ENCODE results near the gene APLP2. TPM values are rescaled to one million over a fixed set of nuclear protein-coding genes. Genes with fewer than 3 reads are reported as not detected.

The APLP2 gene
- total RNA-seq, 1 experiment from 2014 or later = 345 TPM

DNA sequence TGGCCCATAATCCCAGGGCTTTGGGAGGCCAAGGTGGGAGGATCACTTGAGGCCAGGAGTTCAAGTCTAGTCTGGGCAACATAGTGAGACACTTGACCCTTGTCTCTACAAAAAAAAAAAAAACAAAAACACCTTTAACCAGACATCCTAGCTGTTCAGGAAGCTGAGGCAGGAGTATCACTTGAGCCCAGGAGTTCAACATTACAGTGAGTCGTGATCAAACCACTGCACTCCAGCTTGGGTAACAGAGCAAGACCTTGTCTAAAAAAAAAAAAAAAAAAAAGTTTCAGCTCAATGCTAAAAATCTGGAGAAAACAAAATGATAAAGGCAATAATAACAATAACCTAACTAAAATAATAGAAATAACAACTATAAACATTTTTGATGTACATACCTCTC is 22.6 kb upstream of the APLP2 start (continued):
- TF ChIP-seq ZNF263 (CRISPR knock-in tag; IDR thresholded peaks at IDR 0.05; ENCODE audit: low read depth) (no peak), KAT7 (CRISPR knock-in tag; IDR thresholded peaks at IDR 0.05; ENCODE audit: borderline replicate concordance) (no peak), NR3C1 (CRISPR knock-in tag; conservative IDR thresholded peaks at IDR 0.05; ENCODE audit: low read depth) (no peak)

DNA sequence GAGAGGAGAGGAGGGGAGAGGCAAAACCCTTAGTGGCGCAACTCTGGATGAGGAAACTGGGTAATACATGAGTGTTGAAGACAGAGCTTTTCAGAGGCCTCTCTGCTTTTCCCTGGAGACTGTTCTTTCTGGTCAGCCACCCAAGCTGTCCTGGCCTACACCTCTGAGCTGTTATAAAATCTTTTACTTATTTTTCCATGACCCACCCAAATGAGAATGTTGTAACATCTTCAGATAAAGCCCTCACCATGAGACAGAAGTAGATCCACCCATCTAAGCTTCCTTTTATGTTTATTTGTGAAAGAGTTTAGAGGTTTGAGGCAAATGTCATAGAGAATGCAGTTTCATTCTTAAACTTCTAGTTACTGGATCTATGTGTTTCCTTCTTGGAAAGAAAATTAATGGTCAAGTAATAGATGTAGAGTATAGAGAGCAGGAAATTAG is 20.3 kb upstream of the APLP2 start:
- peaks cover 3% of the 10 kb centered on the region; the same call in 1 of the 2 replicates for H3K36me3 Mint-ChIP-seq
- ATAC-seq = no peak
- CTCF ChIA-PET = no interaction called here

DNA sequence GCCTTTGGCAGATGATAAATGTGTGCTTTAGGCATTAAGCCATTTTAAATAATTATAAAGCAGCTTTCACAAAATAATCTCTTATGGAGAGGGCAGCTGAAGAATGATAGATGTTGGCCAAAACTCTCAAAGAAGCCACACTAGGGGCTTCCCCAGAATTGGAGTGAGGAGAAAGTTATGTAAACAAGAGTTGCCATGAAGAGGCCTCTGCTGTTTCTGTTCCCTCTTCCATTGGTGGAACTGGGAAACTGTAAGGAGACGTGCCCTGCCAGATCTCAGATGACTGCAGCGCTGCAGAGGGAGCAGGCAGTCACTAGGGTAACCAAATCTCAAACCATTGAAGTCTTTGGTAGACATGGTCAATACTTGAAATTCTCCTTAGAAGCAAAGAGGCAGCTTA is 19.4 kb upstream of the APLP2 start:
- ChIA-PET CTCF (no interaction called here), POLR2A (interaction anchor here (0.5 kb wide), 1 partner anchor 102 kb away, joined by 3 read pairs; no protein-coding TSS in a partner anchor)
- Mint-ChIP-seq H3K9me3 (peaks cover 5% of the 10 kb centered on the region; the same call in 1 of the 2 replicates), H3K4me1 (no peaks in the 10 kb centered on the region), H3K27ac (no peak overlapping the region), H3K27me3 (ENCODE audit: low read depth) (no peaks in the 10 kb centered on the region), H3K36me3 (no peaks in the 10 kb centered on the region), H3K4me3 (no peak overlapping the region)
- ATAC-seq (peak; percentile 67; the same call in 1 of the 2 replicates), DNase-seq (ENCODE audit: low spot score) (no peak)
- TF ChIP-seq ZNF219 (CRISPR knock-in tag; IDR thresholded peaks at IDR 0.05; ENCODE audit: borderline replicate concordance) (no peak), ELF4 (CRISPR knock-in tag; IDR thresholded peaks at IDR 0.05; ENCODE audit: low read depth) (no peak), MXD4 (CRISPR knock-in tag; IDR thresholded peaks at IDR 0.05; ENCODE audit: borderline replicate concordance) (no peak)
- TF ChIP-seq, protein P1, sequence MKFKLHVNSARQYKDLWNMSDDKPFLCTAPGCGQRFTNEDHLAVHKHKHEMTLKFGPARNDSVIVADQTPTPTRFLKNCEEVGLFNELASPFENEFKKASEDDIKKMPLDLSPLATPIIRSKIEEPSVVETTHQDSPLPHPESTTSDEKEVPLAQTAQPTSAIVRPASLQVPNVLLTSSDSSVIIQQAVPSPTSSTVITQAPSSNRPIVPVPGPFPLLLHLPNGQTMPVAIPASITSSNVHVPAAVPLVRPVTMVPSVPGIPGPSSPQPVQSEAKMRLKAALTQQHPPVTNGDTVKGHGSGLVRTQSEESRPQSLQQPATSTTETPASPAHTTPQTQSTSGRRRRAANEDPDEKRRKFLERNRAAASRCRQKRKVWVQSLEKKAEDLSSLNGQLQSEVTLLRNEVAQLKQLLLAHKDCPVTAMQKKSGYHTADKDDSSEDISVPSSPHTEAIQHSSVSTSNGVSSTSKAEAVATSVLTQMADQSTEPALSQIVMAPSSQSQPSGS (CRISPR knock-in tag; IDR thresholded peaks at IDR 0.05; ENCODE audit: borderline replicate concordance, low read depth) = no peak
- TF ChIP-seq, protein P2, sequence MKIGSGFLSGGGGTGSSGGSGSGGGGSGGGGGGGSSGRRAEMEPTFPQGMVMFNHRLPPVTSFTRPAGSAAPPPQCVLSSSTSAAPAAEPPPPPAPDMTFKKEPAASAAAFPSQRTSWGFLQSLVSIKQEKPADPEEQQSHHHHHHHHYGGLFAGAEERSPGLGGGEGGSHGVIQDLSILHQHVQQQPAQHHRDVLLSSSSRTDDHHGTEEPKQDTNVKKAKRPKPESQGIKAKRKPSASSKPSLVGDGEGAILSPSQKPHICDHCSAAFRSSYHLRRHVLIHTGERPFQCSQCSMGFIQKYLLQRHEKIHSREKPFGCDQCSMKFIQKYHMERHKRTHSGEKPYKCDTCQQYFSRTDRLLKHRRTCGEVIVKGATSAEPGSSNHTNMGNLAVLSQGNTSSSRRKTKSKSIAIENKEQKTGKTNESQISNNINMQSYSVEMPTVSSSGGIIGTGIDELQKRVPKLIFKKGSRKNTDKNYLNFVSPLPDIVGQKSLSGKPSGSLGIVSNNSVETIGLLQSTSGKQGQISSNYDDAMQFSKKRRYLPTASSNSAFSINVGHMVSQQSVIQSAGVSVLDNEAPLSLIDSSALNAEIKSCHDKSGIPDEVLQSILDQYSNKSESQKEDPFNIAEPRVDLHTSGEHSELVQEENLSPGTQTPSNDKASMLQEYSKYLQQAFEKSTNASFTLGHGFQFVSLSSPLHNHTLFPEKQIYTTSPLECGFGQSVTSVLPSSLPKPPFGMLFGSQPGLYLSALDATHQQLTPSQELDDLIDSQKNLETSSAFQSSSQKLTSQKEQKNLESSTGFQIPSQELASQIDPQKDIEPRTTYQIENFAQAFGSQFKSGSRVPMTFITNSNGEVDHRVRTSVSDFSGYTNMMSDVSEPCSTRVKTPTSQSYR (CRISPR knock-in tag; IDR thresholded peaks at IDR 0.05) = no peak
- TF ChIP-seq, protein P3, sequence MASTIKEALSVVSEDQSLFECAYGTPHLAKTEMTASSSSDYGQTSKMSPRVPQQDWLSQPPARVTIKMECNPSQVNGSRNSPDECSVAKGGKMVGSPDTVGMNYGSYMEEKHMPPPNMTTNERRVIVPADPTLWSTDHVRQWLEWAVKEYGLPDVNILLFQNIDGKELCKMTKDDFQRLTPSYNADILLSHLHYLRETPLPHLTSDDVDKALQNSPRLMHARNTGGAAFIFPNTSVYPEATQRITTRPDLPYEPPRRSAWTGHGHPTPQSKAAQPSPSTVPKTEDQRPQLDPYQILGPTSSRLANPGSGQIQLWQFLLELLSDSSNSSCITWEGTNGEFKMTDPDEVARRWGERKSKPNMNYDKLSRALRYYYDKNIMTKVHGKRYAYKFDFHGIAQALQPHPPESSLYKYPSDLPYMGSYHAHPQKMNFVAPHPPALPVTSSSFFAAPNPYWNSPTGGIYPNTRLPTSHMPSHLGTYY (CRISPR knock-in tag; IDR thresholded peaks at IDR 0.05) = no peak

More for the DNA sequence above, 20.3 kb upstream of the APLP2 start:
- peaks cover 5% of the 10 kb centered on the region for H3K9me3 Mint-ChIP-seq
- no peak for DNase-seq (ENCODE audit: low spot score)
- POLR2A ChIA-PET = interaction anchor here (1.0 kb wide), 1 partner anchor 47 kb away, joined by 4 read pairs; the partner anchor contains the start of gene PRDM10
- H3K27ac Mint-ChIP-seq = no peak overlapping the region
- H3K4me1 Mint-ChIP-seq = no peaks in the 10 kb centered on the region
- TF ChIP-seq, protein P2 (CRISPR knock-in tag; IDR thresholded peaks at IDR 0.05) = no peak
- TF ChIP-seq, protein P4, sequence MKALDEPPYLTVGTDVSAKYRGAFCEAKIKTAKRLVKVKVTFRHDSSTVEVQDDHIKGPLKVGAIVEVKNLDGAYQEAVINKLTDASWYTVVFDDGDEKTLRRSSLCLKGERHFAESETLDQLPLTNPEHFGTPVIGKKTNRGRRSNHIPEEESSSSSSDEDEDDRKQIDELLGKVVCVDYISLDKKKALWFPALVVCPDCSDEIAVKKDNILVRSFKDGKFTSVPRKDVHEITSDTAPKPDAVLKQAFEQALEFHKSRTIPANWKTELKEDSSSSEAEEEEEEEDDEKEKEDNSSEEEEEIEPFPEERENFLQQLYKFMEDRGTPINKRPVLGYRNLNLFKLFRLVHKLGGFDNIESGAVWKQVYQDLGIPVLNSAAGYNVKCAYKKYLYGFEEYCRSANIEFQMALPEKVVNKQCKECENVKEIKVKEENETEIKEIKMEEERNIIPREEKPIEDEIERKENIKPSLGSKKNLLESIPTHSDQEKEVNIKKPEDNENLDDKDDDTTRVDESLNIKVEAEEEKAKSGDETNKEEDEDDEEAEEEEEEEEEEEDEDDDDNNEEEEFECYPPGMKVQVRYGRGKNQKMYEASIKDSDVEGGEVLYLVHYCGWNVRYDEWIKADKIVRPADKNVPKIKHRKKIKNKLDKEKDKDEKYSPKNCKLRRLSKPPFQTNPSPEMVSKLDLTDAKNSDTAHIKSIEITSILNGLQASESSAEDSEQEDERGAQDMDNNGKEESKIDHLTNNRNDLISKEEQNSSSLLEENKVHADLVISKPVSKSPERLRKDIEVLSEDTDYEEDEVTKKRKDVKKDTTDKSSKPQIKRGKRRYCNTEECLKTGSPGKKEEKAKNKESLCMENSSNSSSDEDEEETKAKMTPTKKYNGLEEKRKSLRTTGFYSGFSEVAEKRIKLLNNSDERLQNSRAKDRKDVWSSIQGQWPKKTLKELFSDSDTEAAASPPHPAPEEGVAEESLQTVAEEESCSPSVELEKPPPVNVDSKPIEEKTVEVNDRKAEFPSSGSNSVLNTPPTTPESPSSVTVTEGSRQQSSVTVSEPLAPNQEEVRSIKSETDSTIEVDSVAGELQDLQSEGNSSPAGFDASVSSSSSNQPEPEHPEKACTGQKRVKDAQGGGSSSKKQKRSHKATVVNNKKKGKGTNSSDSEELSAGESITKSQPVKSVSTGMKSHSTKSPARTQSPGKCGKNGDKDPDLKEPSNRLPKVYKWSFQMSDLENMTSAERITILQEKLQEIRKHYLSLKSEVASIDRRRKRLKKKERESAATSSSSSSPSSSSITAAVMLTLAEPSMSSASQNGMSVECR (CRISPR knock-in tag; IDR thresholded peaks at IDR 0.05; ENCODE audit: borderline replicate concordance) = no peak
- TF ChIP-seq JUN (CRISPR knock-in tag; IDR thresholded peaks at IDR 0.05) (no peak), NR3C1 (CRISPR knock-in tag; conservative IDR thresholded peaks at IDR 0.05; ENCODE audit: low read depth) (no peak), CREB1 (CRISPR knock-in tag; IDR thresholded peaks at IDR 0.05) (no peak), GABPB1 (CRISPR knock-in tag; IDR thresholded peaks at IDR 0.05) (no peak), MXD4 (CRISPR knock-in tag; IDR thresholded peaks at IDR 0.05; ENCODE audit: borderline replicate concordance) (no peak), RORB (CRISPR knock-in tag; IDR thresholded peaks at IDR 0.05) (no peak)
- TF ChIP-seq, protein P5, sequence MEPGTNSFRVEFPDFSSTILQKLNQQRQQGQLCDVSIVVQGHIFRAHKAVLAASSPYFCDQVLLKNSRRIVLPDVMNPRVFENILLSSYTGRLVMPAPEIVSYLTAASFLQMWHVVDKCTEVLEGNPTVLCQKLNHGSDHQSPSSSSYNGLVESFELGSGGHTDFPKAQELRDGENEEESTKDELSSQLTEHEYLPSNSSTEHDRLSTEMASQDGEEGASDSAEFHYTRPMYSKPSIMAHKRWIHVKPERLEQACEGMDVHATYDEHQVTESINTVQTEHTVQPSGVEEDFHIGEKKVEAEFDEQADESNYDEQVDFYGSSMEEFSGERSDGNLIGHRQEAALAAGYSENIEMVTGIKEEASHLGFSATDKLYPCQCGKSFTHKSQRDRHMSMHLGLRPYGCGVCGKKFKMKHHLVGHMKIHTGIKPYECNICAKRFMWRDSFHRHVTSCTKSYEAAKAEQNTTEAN (CRISPR knock-in tag; IDR thresholded peaks at IDR 0.05) = no peak
- H3K4me3 Mint-ChIP-seq = no peak overlapping the region
- no peaks in the 10 kb centered on the region; the same call in 1 of the 2 replicates for H3K27me3 Mint-ChIP-seq (ENCODE audit: low read depth)

Data from WTC11 (cell line).